Activated naive CD4-positive, alpha-beta T cell (primary cell): ENCODE measurements around the gene EIF3F.

Source experiments
- DNase-seq, 4 experiments: peaks; one replicate each; lab custom pipeline; 2025; lab: John Stamatoyannopoulos, UW

The EIF3F gene

GRCh38 chr11:8039530-8040260 lies 52.6 kb downstream of the EIF3F start:
- DNase-seq: no peak

- no peak for DNase-seq
These were observed 53.3 kb downstream of the EIF3F start for GRCh38 chr11:8040261-8040920.

- DNase-seq: no peak
These were observed 53.8 kb downstream of the EIF3F start for GRCh38 chr11:8040921-8041285.

GRCh38 chr11:8041576-8041975 lies 54.4 kb downstream of the EIF3F start:
- no peak for DNase-seq

- no peak for DNase-seq
These were observed 56.6 kb downstream of the EIF3F start for GRCh38 chr11:8043756-8044155.

- no peak for DNase-seq
These were observed 58.7 kb downstream of the EIF3F start for GRCh38 chr11:8045839-8046238.

- DNase-seq: no peak
These were observed 60.2 kb downstream of the EIF3F start for GRCh38 chr11:8047382-8047781.

GRCh38 chr11:8049084-8049483 lies 61.9 kb downstream of the EIF3F start:
- no peak for DNase-seq
